HG03442 (cell line): ENCODE measurements around the gene FLVCR1.

Source experiments
- ATAC-seq: cut with Tn5 transposase; IDR thresholded peaks from one replicate; pipeline ENCODE4 v1.9.1; 2021; ENCODE audit warnings: mild to moderate bottlenecking, moderate library complexity; ENCODE audit not compliant: unreplicated experiment

The FLVCR1 gene

GRCh38 chr1:212915245-212916091 lies 57.4 kb downstream of the FLVCR1 start:
- no peak for ATAC-seq

- ATAC-seq: no peak
These were observed 58.5 kb downstream of the FLVCR1 start for GRCh38 chr1:212916481-212917133.

- ATAC-seq: no peak
These were observed 59.0 kb downstream of the FLVCR1 start for GRCh38 chr1:212917134-212917485.

GRCh38 chr1:212917858-212918257 lies 59.8 kb downstream of the FLVCR1 start:
- ATAC-seq: no peak

DNA sequence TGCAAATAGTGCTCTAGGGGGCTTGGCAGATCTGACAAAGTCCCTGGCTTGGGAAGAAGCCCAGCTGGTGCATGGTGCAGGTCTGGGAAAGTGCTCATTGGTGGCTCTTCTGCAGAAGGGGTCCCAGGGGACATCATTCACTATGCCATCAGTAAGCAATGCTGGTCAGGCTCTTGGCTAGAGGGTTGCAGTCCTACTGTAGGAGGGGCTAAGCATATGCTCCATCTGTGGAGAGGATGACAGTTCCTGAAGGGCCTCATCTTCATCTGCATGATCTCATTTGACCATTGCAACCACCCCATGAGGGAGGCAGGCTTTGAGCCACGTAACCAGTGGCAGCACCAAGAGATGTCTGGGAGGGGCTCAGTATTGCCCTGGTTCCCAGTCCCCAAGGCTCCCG lies 60.7 kb downstream of the FLVCR1 start:
- no peak for ATAC-seq

DNA sequence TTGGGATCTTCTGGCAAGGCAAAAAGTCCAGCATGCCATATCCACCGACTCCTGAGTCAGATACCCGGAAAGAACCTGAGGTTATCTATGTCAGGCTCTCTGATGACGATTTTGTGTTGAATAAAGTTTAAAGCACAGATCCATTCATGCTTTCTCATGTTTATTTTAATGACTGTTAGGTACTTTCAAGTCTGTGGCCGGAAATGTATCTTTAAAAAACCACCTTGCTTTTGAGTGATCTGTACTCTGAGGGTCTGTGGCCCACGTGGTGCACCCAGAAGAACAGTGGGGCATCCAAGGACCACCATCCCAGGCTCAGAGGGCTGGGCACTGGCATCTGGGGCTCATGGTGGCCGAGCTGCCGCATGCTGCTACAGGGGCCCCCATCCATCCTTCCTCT lies 62.2 kb downstream of the FLVCR1 start:
- ATAC-seq: no peak

- no peak for ATAC-seq
These were observed 62.8 kb downstream of the FLVCR1 start for GRCh38 chr1:212920896-212921295.

DNA sequence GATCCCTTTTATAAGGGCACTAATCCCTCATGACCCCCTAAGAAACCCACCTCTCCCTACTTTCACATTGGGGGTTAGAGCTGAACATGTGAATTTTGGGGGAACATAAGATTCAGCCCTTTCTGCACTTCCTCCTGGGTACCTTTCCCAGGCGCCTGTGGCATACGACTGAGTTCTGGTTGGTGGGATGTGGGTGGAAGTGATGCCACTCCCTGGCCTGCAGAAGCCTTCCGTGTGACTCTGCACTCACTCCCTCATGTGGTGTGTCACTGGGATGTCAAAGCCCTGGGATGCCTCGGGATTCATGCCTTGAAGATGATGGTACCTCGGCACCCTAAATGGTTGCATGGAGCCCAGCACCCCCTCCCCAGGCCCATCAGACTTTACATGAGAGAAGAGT lies 63.9 kb downstream of the FLVCR1 start:
- ATAC-seq: no peak

- ATAC-seq: no peak
These were observed 68.3 kb downstream of the FLVCR1 start for GRCh38 chr1:212926372-212926771.

DNA sequence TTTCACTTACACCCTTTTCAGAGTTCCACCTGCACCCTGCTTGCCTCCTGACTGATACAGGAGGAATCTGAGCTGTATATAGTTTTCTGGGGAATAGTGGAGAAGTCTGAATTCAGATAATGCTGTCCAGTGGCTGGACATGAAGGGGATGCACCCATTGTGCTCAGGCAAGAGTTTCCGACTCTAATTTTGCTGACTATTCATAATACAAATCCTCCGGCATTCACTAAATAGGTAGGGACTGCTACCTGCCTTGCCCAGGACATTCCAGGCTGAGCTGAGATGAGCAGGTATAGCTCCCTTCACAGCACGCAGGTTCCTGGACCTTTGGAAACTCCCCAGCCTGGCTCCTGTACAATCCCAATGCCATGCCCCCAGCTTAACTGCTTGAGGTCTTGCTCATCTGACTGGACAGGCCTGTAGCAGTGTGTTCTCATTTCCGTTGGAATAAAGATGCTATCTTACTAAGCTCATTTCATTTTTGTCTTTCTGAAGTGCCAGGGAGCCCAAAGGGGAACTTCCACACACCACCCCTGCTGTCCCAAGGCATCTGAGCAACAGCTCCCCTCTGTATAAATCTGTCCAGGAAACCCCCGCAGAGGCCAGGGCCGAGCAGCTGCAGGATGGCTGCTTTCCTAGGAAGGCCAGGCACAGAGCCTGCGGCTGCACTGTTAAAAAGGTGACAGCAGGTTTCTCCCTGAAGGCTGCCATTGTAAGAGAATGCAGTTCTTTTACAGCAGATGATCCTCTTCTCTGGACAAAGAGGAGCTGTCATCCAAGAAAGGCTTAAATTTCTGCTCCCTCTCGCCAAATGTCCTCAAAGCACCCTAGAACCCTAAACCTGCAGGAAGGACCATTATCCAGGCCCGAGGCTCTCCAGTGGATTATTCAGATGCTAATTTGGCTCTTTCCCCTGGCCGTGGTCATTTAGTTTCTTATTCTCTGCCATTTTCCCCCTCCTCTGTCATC lies 70.5 kb downstream of the FLVCR1 start:
- peak; percentile 76 for ATAC-seq

GRCh38 chr1:212930986-212931678 lies 73.1 kb downstream of the FLVCR1 start:
- no peak for ATAC-seq

GRCh38 chr1:212933815-212934471 lies 75.9 kb downstream of the FLVCR1 start:
- no peak for ATAC-seq

DNA sequence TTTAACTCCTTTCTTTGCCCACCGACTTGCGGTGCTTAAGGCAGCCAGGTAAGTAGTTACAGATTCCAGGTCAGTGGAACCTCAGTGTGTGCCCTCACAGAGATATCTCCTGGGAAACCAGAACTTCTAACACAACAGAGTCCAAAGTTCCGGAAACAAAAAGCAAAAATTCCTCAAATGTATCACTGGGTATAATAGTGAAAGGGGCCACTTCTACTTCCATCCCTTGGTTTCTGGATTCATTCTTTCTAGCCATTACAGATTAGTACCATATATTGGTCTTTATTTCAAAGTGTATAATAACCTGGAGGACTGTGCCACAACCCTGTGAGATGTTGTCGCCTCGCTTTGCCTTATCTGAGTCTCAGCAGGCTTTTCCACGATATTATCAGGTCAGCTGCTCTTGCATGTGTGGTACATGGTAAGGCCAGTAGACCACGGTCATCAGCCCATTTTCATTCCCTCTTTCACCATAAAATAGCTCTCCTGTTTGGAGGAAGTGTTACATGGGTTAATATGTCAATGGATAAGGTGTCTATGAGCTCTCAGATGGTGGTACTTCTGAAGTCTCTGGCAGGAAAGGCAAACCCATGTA lies 77.4 kb downstream of the FLVCR1 start:
- ATAC-seq: no peak

DNA sequence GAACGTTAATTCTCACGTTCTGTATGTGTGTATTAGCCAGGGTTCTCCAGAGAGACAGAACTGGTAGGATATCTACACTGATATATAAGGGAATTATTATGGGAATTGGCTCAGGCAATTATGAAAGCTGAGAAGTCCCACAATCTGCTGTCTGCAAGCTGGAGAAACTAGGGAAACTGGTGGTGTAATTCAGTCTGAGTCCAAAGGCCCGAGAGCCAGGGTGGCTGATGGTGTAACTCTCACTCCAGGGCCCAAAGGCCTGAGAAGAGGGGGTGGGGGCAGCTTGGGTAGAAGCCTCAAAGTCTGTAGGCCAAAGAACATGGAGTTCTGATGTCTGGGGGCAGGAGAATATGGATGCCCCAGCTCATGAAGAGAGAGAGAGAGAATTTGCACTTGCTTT lies 79.0 kb downstream of the FLVCR1 start:
- no peak for ATAC-seq

DNA sequence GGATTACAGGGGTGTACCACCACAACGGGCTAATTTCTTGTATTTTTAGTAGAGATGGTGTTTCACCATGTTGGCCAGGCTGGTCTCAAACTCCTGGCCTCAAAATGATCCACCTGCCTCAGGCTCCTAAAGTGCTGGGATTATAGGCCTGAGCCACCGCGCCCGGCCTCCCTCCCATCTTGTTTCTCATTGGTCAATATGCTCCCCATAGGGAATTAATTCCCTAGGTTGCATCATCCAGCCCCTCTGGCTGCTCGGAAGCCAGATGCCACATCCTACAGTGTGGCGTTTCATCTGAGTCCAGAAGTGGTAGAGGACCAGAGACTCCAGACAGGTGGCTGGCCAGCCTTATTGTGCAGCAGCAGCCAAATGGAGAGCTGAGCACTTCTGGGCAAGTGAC lies 80.8 kb downstream of the FLVCR1 start:
- ATAC-seq: no peak

- no peak for ATAC-seq
These were observed 83.4 kb downstream of the FLVCR1 start for GRCh38 chr1:212941452-212941851.

GRCh38 chr1:212942679-212943392 lies 84.8 kb downstream of the FLVCR1 start:
- no peak for ATAC-seq

DNA sequence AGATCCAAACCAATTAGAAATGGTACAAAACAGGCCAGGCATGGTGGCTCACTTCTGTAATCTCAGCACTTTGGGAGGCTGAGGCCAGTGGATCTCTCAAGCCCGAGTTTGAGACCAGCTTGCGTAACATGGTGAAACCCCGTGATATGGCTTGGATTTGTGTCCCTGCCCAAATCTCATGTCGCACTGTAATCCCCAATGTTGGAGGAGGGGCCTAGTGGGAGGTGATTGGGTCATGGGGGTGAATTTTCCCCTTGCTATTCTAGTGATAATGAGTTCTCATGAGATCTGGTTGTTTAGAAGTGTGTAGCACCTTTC lies 85.3 kb downstream of the FLVCR1 start:
- no peak for ATAC-seq

GRCh38 chr1:212944229-212944901 lies 86.3 kb downstream of the FLVCR1 start:
- peak; percentile 47 for ATAC-seq
